GM12801 (cell line): ENCODE data around the gene PSMG4.
A peak's percentile ranks its signal among the peaks of the same experiment; 100 is the strongest.

Experiments used
- CTCF ChIP-seq: IDR thresholded peaks from one replicate; pipeline ENCODE4 v1.5.1; 2011; ENCODE audit warnings: control low read depth; ENCODE audit not compliant: insufficient read length; ENCODE audit errors: extremely low read depth

The PSMG4 gene

GRCh38 chr6:3247255-3248146 is 11.2 kb upstream of the PSMG4 start:
- TF ChIP-seq CTCF = no peak

GRCh38 chr6:3249821-3250220 is 8.9 kb upstream of the PSMG4 start:
- TF ChIP-seq CTCF = no peak

GRCh38 chr6:3250231-3250675 is 8.5 kb upstream of the PSMG4 start:
- TF ChIP-seq CTCF = no peak

GRCh38 chr6:3251462-3252314 is 7.1 kb upstream of the PSMG4 start:
- TF ChIP-seq CTCF = peak; percentile 42

GRCh38 chr6:3252369-3252768 is 6.4 kb upstream of the PSMG4 start:
- no peak for TF ChIP-seq CTCF

GRCh38 chr6:3252861-3253596 is 5.7 kb upstream of the PSMG4 start:
- TF ChIP-seq CTCF = no peak

GRCh38 chr6:3253597-3253961 is 5.2 kb upstream of the PSMG4 start:
- no peak for TF ChIP-seq CTCF
